A549 (cell line): Measurements from ENCODE around the gene TMEM238L. TPM values are rescaled to one million over a fixed set of nuclear protein-coding genes. Genes with fewer than 3 reads are reported as not detected.
A peak's percentile ranks its signal among the peaks of the same experiment; 100 is the strongest.

Experiments used
- ATAC-seq, 2 experiments: fragments of 200-7000 bp in 1 of 2; fragments of >200 bp in 1 of 2; cut with Nextera tagmentation in 1 of 2; cut with Tn5 transposase in 1 of 2; 3 replicates each; pipeline versions ENCODE4 v1.8.0 to v1.9.1; 2018 to 2020; ENCODE audit warnings: mild to moderate bottlenecking in 1 of 2, moderate library complexity in 1 of 2
- CTCF ChIA-PET: fragments of 300-600 bp; sonication (Branson Sonifier 250); formaldehyde crosslinking; extraction: SDS; loops from one replicate; lab custom pipeline; 2021; ENCODE audit warnings: antibody characterized with exemption, inconsistent platforms; lab: Yijun Ruan, JAX
- POLR2A ChIA-PET: fragments of 350-600 bp; formaldehyde crosslinking; extraction: SDS; loops from one replicate; lab custom pipeline; 2021; ENCODE audit warnings: antibody characterized with exemption, inconsistent platforms; lab: Yijun Ruan, JAX
- DNase-seq, 2 experiments: peaks; one replicate each; pipeline versions ENCODE4 v3.0.0 to v3.0.0-alpha.2; 2011 to 2016; ENCODE audit warnings: low read depth in 1 of 2, low spot score in 1 of 2
- FAIRE-seq: peaks from 2 replicates; lab custom pipeline; 2011; peaks lifted over from hg19 to GRCh38; lab: Jason Lieb, UNC
- H3K27ac ChIP-seq, 2 experiments: fragments of >200 bp; sonication (Bioruptor Twin); formaldehyde crosslinking; 3 replicates each; pipeline ENCODE4 v1.5.1; 2016 to 2017
- H3K4me1 ChIP-seq: fragments of >200 bp; sonication (Bioruptor Twin); formaldehyde crosslinking; 3 replicates; pipeline ENCODE4 v1.6.1; 2016
- H3K4me2 ChIP-seq: fragments of >200 bp; sonication (Bioruptor Twin); formaldehyde crosslinking; 3 replicates; pipeline ENCODE4 v1.6.1; 2016
- H3K4me3 ChIP-seq: fragments of >200 bp; sonication (Bioruptor Twin); formaldehyde crosslinking; 3 replicates; pipeline ENCODE4 v1.5.1; 2016
- H3K9me3 ChIP-seq: fragments of >200 bp; sonication (Bioruptor Twin); formaldehyde crosslinking; 3 replicates; pipeline ENCODE4 v1.6.1; 2016
- CBX2 ChIP-seq: fragments of 200-600 bp; sonication (generic); IDR thresholded peaks from 2 replicates; pipeline ENCODE4 v1.6.1; 2016; ENCODE audit warnings: low read depth, mild to moderate bottlenecking, borderline replicate concordance
- CBX8 ChIP-seq: fragments of 200-600 bp; sonication (generic); IDR thresholded peaks from 2 replicates; pipeline ENCODE4 v1.6.1; 2016
- CEBPB ChIP-seq, 2 experiments: fragments of >200 bp in 1 of 2; sonication (Bioruptor Twin) in 1 of 2; formaldehyde crosslinking in 1 of 2; IDR thresholded peaks; 2 replicates each; pipeline ENCODE4 v1.6.1; 2012 to 2016
- CHD4 ChIP-seq: fragments of 200-600 bp; sonication (generic); IDR thresholded peaks from 2 replicates; pipeline ENCODE4 v1.6.1; 2016; ENCODE audit warnings: antibody characterized with exemption, mild to moderate bottlenecking, borderline replicate concordance
- EHF ChIP-seq: fragments of 250-450 bp; sonication (Bioruptor Pico); IDR thresholded peaks from 2 replicates; pipeline ENCODE4 v1.5.0; 2020; ENCODE audit warnings: mild to moderate bottlenecking
- EHMT2 ChIP-seq: fragments of 200-600 bp; sonication (generic); IDR thresholded peaks from 2 replicates; pipeline ENCODE4 v1.6.1; 2016; ENCODE audit warnings: antibody characterized with exemption, low read depth, mild to moderate bottlenecking, moderate library complexity
- ESRRA ChIP-seq: fragments of 150-350 bp; IDR thresholded peaks from 2 replicates; pipeline ENCODE4 v1.6.1; 2014; ENCODE audit warnings: mild to moderate bottlenecking, low read length, borderline replicate concordance
- FOSL2 ChIP-seq, 2 experiments: fragments of 450-650 bp in 1 of 2; fragments of >200 bp in 1 of 2; sonication (Bioruptor Twin) in 1 of 2; formaldehyde crosslinking; IDR thresholded peaks; 2 replicates each; pipeline versions ENCODE4 v1.5.0 to v1.6.1; 2016 to 2020; ENCODE audit warnings: mild to moderate bottlenecking in 1 of 2, moderate library complexity in 1 of 2
- HEYL ChIP-seq: fragments of 250-450 bp; sonication (Bioruptor Pico); IDR thresholded peaks from 2 replicates; pipeline ENCODE4 v1.8.0; 2021; ENCODE audit warnings: mild to moderate bottlenecking, moderate library complexity
- HOXA7 ChIP-seq: fragments of 250-450 bp; sonication (Bioruptor Pico); IDR thresholded peaks from 2 replicates; pipeline ENCODE4 v1.5.0; 2020; ENCODE audit warnings: mild to moderate bottlenecking, moderate library complexity
- JUN ChIP-seq, 2 experiments: fragments of >200 bp; sonication (Bioruptor Twin); formaldehyde crosslinking; IDR thresholded peaks; 2 replicates in 1 of 2; 3 replicates in 1 of 2; pipeline ENCODE4 v1.6.1; 2016 to 2017
- JUNB ChIP-seq: fragments of >200 bp; sonication (Bioruptor Twin); formaldehyde crosslinking; IDR thresholded peaks from 2 replicates; pipeline ENCODE4 v1.6.1; 2016
- KDM5A ChIP-seq: fragments of 200-600 bp; sonication (generic); IDR thresholded peaks from 2 replicates; pipeline ENCODE4 v1.6.1; 2016; ENCODE audit warnings: antibody characterized with exemption, mild to moderate bottlenecking
- NFE2L2 ChIP-seq: fragments of 150-350 bp; conservative IDR thresholded peaks from 2 replicates; pipeline ENCODE4 v1.6.1; 2014; ENCODE audit warnings: low read length
- NPAS2 ChIP-seq: fragments of 250-450 bp; sonication (Bioruptor Pico); IDR thresholded peaks from 2 replicates; pipeline ENCODE4 v1.8.0; 2022; ENCODE audit warnings: mild to moderate bottlenecking, moderate library complexity, borderline replicate concordance
- RARB ChIP-seq: fragments of 250-450 bp; sonication (Bioruptor Pico); IDR thresholded peaks from 2 replicates; pipeline ENCODE4 v1.8.0; 2021; ENCODE audit warnings: mild to moderate bottlenecking, moderate library complexity
- RFX5 ChIP-seq: fragments of 450-650 bp; IDR thresholded peaks from 2 replicates; pipeline ENCODE4 v1.7.1; 2014; ENCODE audit warnings: antibody characterized with exemption, mild to moderate bottlenecking, moderate library complexity
- SMC3 ChIP-seq: fragments of >200 bp; sonication (Bioruptor Twin); formaldehyde crosslinking; IDR thresholded peaks from 3 replicates; pipeline ENCODE4 v1.6.1; 2018; ENCODE audit warnings: inconsistent platforms
- SREBF2 ChIP-seq: fragments of 450-650 bp; IDR thresholded peaks from 2 replicates; pipeline ENCODE4 v1.6.1; 2014; ENCODE audit warnings: mild to moderate bottlenecking, moderate library complexity
- ZFP36 ChIP-seq: fragments of 450-650 bp; IDR thresholded peaks from 2 replicates; pipeline ENCODE4 v1.6.1; 2014; ENCODE audit warnings: borderline replicate concordance; ENCODE audit not compliant: partially characterized antibody
- ZSCAN20 ChIP-seq: fragments of 250-450 bp; sonication (Bioruptor Pico); IDR thresholded peaks from 2 replicates; pipeline ENCODE4 v1.8.0; 2022; ENCODE audit warnings: mild to moderate bottlenecking, moderate library complexity
- WGBS: methylation state at CpG from one replicate; pipeline ENCODE4 v1.1.6; 2017; ENCODE audit errors: missing lambda C conversion rate; 5-methylcytosine and 5-hydroxymethylcytosine counted together
- polyA plus RNA-seq, 4 experiments: library from polyadenylated mRNA; depleted of rRNA in 3 of 4; stranded (reverse); fragments of >200 nt; fragmentation: RNase III in 1 of 4; extraction: RNeasy Plus Mini Kit Qiagen cat#74134 plus additional on column Dnase treatment in 1 of 4; gene quantifications; 2 replicates in 3 of 4; 3 replicates in 1 of 4; pipeline ENCODE4 v1.2.3, GENCODE V29; 2011 to 2017
- TF ChIP-seq, protein P1 (sequence below): IDR thresholded peaks from 2 replicates; pipeline ENCODE4 v1.6.1; 2012; ENCODE audit warnings: low read depth, borderline replicate concordance
- TF ChIP-seq, protein P2 (sequence below): fragments of 250-450 bp; sonication (Bioruptor Pico); IDR thresholded peaks from 2 replicates; pipeline ENCODE4 v1.5.0; 2021; ENCODE audit warnings: mild to moderate bottlenecking, moderate library complexity, borderline replicate concordance
- TF ChIP-seq, protein P3 (sequence below): fragments of >200 bp; sonication (Bioruptor Twin); formaldehyde crosslinking; IDR thresholded peaks from 3 replicates; pipeline ENCODE4 v1.5.1; 2016
- TF ChIP-seq, protein P4 (sequence below): IDR thresholded peaks from 2 replicates; pipeline ENCODE4 v1.6.1; 2012

TMEM238L gene
- polyA plus RNA-seq, 2 of the 4 experiments (the other 2 are of a cell fraction) = not detected

DNA sequence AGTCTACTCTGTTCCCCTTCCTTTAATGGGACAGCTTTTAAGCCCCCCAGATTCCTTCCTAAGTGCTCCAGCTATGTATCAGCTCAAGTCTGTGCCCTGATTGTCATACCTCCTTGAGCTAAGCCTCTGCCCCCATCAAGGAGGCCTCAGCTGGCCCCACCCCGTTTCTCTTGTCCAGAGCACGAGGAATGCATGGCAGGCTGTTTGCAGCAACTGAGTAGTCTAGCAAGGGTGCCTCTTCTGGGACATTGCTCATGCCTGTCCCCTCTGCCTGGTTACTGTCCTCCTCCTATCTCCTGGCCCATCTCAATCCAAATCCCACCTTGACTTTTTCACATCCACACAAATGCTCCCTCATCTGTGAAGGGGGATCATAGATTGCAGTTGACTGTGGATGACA, 46.3 kb downstream of the TMEM238L start (continued):
- no peak for TF ChIP-seq RARB (CRISPR knock-in tag)

DNA sequence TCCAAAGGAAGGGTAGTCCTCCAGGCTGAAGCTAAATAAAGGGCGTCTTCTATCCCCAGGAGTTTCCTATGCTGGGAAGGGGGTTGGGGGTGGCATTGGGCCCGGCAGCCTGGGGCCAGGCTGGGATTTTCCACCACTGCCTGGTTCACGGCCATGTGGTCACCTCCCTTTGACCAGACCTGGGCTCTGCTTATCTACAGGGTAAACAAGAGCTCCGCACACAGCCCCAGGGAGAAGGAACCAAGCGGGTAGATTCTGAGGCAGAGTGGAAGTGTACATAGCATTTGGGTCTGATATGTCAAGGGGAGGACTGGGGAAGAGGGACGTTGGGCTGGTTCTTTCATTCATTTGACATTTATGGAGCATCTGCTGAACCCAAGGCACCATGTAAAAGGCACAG, 46.8 kb downstream of the TMEM238L start:
- Histone ChIP-seq H3K4me3 (no peak overlapping the region), H3K27ac (no peak overlapping the region), H3K4me2 (peak overlapping the region; percentile 20; the same call in 2 of the 3 replicates), H3K4me1 (no peaks in the 10 kb centered on the region), H3K9me3 (no peaks in the 10 kb centered on the region)
- CTCF ChIA-PET = interaction anchor here (1.2 to 2.6 kb wide), 3 partner anchors 16 to 57 kb away, joined by 3 to 12 read pairs (median 7); no protein-coding TSS in a partner anchor
- TF ChIP-seq, protein P1, sequence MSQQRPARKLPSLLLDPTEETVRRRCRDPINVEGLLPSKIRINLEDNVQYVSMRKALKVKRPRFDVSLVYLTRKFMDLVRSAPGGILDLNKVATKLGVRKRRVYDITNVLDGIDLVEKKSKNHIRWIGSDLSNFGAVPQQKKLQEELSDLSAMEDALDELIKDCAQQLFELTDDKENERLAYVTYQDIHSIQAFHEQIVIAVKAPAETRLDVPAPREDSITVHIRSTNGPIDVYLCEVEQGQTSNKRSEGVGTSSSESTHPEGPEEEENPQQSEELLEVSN = no peak
- TF ChIP-seq, protein P2, sequence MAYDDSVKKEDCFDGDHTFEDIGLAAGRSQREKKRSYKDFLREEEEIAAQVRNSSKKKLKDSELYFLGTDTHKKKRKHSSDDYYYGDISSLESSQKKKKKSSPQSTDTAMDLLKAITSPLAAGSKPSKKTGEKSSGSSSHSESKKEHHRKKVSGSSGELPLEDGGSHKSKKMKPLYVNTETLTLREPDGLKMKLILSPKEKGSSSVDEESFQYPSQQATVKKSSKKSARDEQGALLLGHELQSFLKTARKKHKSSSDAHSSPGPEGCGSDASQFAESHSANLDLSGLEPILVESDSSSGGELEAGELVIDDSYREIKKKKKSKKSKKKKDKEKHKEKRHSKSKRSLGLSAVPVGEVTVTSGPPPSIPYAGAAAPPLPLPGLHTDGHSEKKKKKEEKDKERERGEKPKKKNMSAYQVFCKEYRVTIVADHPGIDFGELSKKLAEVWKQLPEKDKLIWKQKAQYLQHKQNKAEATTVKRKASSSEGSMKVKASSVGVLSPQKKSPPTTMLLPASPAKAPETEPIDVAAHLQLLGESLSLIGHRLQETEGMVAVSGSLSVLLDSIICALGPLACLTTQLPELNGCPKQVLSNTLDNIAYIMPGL (CRISPR knock-in tag) = no peak
- TF ChIP-seq ZSCAN20 (CRISPR knock-in tag) = no peak
- TF ChIP-seq CBX8 = no peak
- TF ChIP-seq EHF (CRISPR knock-in tag) = no peak
- no peak for TF ChIP-seq EHMT2
- no peak for TF ChIP-seq SMC3
- TF ChIP-seq NPAS2 (CRISPR knock-in tag) = no peak
- FAIRE-seq (no peak), ATAC-seq (peak in 1 of 2 experiments; percentile 45; a peak in 3 of 6 replicates), DNase-seq (peak in 1 of 2 experiments; percentile 39)
- WGBS = 7% methylated on average over 6 of the region's 6 CpGs
- POLR2A ChIA-PET = no interaction called here

DNA sequence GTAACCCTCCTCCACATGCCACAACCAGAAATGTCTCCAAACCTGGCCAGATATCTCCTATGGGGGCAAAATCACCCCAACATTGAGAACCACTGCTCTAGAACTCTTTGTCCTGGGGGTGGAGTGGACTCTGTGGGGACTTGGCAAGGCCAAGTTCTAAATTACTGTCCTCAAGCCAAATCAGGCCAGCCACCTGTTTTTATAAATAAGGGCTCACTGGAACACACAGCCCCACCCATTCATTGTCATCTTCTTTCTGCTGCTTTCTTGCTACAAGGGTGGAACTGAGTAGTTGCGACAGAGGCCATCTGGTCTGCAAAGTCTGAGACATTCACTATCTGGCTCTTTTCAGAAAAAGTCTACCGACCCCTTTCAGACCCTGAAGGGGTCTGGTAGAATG, 47.3 kb downstream of the TMEM238L start:
- CTCF ChIA-PET = interaction anchor here (1.2 to 2.6 kb wide), 2 partner anchors 16 to 57 kb away, joined by 3 to 12 read pairs; no protein-coding TSS in a partner anchor

More for the DNA sequence above, 47.3 kb downstream of the TMEM238L start:
- TF ChIP-seq FOSL2 (IDR thresholded peaks at IDR 0.05) = no peak
- TF ChIP-seq FOSL2 (CRISPR knock-in tag; IDR thresholded peaks at IDR 0.05) = no peak
- no peak for TF ChIP-seq ZFP36
- TF ChIP-seq CEBPB (IDR thresholded peaks at IDR 0.05) = no peak
- TF ChIP-seq RFX5 = no peak
- no peak for TF ChIP-seq JUNB
- no peak for TF ChIP-seq NPAS2 (CRISPR knock-in tag)
- TF ChIP-seq CBX2 = no peak
- no peak for TF ChIP-seq CHD4
- TF ChIP-seq, protein P3, sequence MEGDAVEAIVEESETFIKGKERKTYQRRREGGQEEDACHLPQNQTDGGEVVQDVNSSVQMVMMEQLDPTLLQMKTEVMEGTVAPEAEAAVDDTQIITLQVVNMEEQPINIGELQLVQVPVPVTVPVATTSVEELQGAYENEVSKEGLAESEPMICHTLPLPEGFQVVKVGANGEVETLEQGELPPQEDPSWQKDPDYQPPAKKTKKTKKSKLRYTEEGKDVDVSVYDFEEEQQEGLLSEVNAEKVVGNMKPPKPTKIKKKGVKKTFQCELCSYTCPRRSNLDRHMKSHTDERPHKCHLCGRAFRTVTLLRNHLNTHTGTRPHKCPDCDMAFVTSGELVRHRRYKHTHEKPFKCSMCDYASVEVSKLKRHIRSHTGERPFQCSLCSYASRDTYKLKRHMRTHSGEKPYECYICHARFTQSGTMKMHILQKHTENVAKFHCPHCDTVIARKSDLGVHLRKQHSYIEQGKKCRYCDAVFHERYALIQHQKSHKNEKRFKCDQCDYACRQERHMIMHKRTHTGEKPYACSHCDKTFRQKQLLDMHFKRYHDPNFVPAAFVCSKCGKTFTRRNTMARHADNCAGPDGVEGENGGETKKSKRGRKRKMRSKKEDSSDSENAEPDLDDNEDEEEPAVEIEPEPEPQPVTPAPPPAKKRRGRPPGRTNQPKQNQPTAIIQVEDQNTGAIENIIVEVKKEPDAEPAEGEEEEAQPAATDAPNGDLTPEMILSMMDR = no peak
- TF ChIP-seq ESRRA = no peak
- TF ChIP-seq JUN (IDR thresholded peaks at IDR 0.05) = no peak
- TF ChIP-seq EHF (CRISPR knock-in tag) = no peak
- TF ChIP-seq HEYL (CRISPR knock-in tag) = no peak
- TF ChIP-seq KDM5A = no peak
- TF ChIP-seq HOXA7 (CRISPR knock-in tag) = no peak
- TF ChIP-seq, protein P4, sequence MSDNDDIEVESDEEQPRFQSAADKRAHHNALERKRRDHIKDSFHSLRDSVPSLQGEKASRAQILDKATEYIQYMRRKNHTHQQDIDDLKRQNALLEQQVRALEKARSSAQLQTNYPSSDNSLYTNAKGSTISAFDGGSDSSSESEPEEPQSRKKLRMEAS = no peak
- TF ChIP-seq NFE2L2 = no peak
- TF ChIP-seq SREBF2 = no peak
- TF ChIP-seq, protein P1 = no peak
- H3K27ac ChIP-seq = no peak overlapping the region
- FAIRE-seq = no peak
- H3K9me3 ChIP-seq = no peaks in the 10 kb centered on the region
- no peaks in the 10 kb centered on the region for H3K4me1 ChIP-seq
- H3K4me2 ChIP-seq = peak overlapping the region; percentile 20; the same call in 1 of the 3 replicates
- no peak overlapping the region for H3K4me3 ChIP-seq
- no peak; a peak in 1 of 6 replicates for ATAC-seq
- DNase-seq = no peak
- POLR2A ChIA-PET = no interaction called here
- 35% methylated on average over 2 of the region's 2 CpGs for WGBS
